ENCODE measurements around the gene RFNG. TPM values are rescaled to one million over a fixed set of nuclear protein-coding genes. Genes with fewer than 3 reads are reported as not detected.
A peak's percentile ranks its signal among the peaks of the same experiment; 100 is the strongest.

RFNG gene
- total and polyA plus RNA-seq, 2 of the 13 experiments (the other 11 are each of a cell fraction or from before 2014, with no cell fraction given) = 61.4 to 64.0 TPM

GRCh38 chr17:82065638-82066303 lies 14.2 kb upstream of the RFNG start, which contains the start of gene DUS1L (continued):
- TF ChIP-seq ZNF280B (CRISPR knock-in tag; IDR thresholded peaks at IDR 0.05; ENCODE audit: borderline replicate concordance) (peak; percentile 73; the same call in 1 of the 2 replicates), ONECUT2 (CRISPR knock-in tag; IDR thresholded peaks at IDR 0.05) (no peak), ZNF18 (CRISPR knock-in tag; IDR thresholded peaks at IDR 0.05; ENCODE audit: insufficient replicate concordance) (peak; percentile 62), ATAD3A (CRISPR knock-in tag; IDR thresholded peaks at IDR 0.05) (no peak), EED (CRISPR knock-in tag; IDR thresholded peaks at IDR 0.05) (peak; percentile 48; the same call in 1 of the 2 replicates), NR2F6 (IDR thresholded peaks at IDR 0.05) (peak; percentile 96), NR2F6 (CRISPR knock-in tag; IDR thresholded peaks at IDR 0.05) (peak; percentile 100), PAWR (CRISPR knock-in tag; IDR thresholded peaks at IDR 0.05; ENCODE audit: borderline replicate concordance) (0 out of 2 replicates have a peak, but pooled peaks have one; percentile 62), NFKBIZ (CRISPR knock-in tag; IDR thresholded peaks at IDR 0.05) (peak; percentile 87; the same call in 1 of the 2 replicates), CREB3 (CRISPR knock-in tag; IDR thresholded peaks at IDR 0.05) (no peak), EHMT2 (IDR thresholded peaks at IDR 0.05; ENCODE audit: borderline replicate concordance, low read depth, low read length) (no peak), JUN (CRISPR knock-in tag; IDR thresholded peaks at IDR 0.05) (no peak), ZNF589 (CRISPR knock-in tag; conservative IDR thresholded peaks at IDR 0.05) (peak; percentile 82; the same call in 1 of the 2 replicates), MTF1 (CRISPR knock-in tag; IDR thresholded peaks at IDR 0.05) (no peak), ZNF674 (CRISPR knock-in tag; IDR thresholded peaks at IDR 0.05; ENCODE audit: low read depth) (0 out of 2 replicates have a peak, but pooled peaks have one; percentile 70), CENPT (CRISPR knock-in tag; IDR thresholded peaks at IDR 0.05; ENCODE audit: low read depth) (peak; percentile 83; the same call in 1 of the 2 replicates), TCF7L2 (IDR thresholded peaks at IDR 0.05; ENCODE audit: low read depth, low read length) (no peak), ZNF816 (CRISPR knock-in tag; IDR thresholded peaks at IDR 0.05; ENCODE audit: borderline replicate concordance) (no peak), ZNF432 (CRISPR knock-in tag; IDR thresholded peaks at IDR 0.05; ENCODE audit: borderline replicate concordance) (no peak)
